Tibial nerve (tissue), 4 donors: ENCODE results near the gene STAT1. TPM values are rescaled to one million over a fixed set of nuclear protein-coding genes. Genes with fewer than 3 reads are reported as not detected.

Experiments
- DNase-seq, 2 donors: peaks; one replicate each; pipeline ENCODE4 v3.0.0-alpha.2; 2019; ENCODE audit warnings: low spot score in 2 of 2
- H3K27ac ChIP-seq, 4 donors: fragments of 200-600 bp; sonication (generic) in 3 of 4; one replicate each; pipeline ENCODE4 v1.5.1; 2017 to 2019; ENCODE audit warnings: mild to moderate bottlenecking in 1 of 4
- H3K27me3 ChIP-seq, 2 donors: fragments of 200-600 bp; sonication (generic) in 1 of 2; one replicate each; pipeline versions ENCODE4 v1.5.1 to v1.6.0; 2017 to 2019
- H3K36me3 ChIP-seq, 3 donors: fragments of 200-600 bp; sonication (generic); one replicate each; pipeline ENCODE4 v1.5.1; 2018 to 2019
- H3K4me1 ChIP-seq, 4 donors: fragments of 200-600 bp; sonication (generic) in 3 of 4; one replicate each; pipeline ENCODE4 v1.5.1; 2017 to 2019
- H3K4me3 ChIP-seq, 4 donors: fragments of 200-600 bp; sonication (generic) in 3 of 4; one replicate each; pipeline ENCODE4 v1.5.1; 2017 to 2019; ENCODE audit warnings: mild to moderate bottlenecking in 1 of 4, moderate library complexity in 1 of 4
- H3K9me3 ChIP-seq, 4 donors: fragments of 200-600 bp; sonication (generic) in 3 of 4; one replicate each; pipeline ENCODE4 v1.5.1; 2017 to 2019
- CTCF ChIP-seq, 5 experiments: fragments of 200-600 bp in 3 of 5; fragments of 450-650 bp in 2 of 5; sonication (generic) in 3 of 5; IDR thresholded peaks; one replicate each; pipeline ENCODE4 v1.5.1; 2016 to 2019; ENCODE audit warnings: antibody characterized with exemption in 5 of 5, mild to moderate bottlenecking in 3 of 5, moderate library complexity in 2 of 5
- EP300 ChIP-seq, 2 donors: sonication (generic); formaldehyde crosslinking; IDR thresholded peaks; one replicate each; pipeline ENCODE4 v1.6.1; 2017; ENCODE audit warnings: antibody characterized with exemption in 2 of 2, mild to moderate bottlenecking in 1 of 2
- POLR2A ChIP-seq, 2 donors: fragments of 450-650 bp; IDR thresholded peaks; one replicate each; pipeline ENCODE4 v1.6.1; 2017; ENCODE audit warnings: antibody characterized with exemption in 2 of 2, mild to moderate bottlenecking in 2 of 2, moderate library complexity in 2 of 2
- WGBS, 2 donors: methylation state at CpG; one replicate each; pipeline ENCODE4 v1.1.5; 2018; 5-methylcytosine and 5-hydroxymethylcytosine counted together
- total RNA-seq, 4 donors: library from RNA; depleted of rRNA; stranded (reverse); fragments of >200 nt; gene quantifications; one replicate each; pipeline ENCODE4 v1.1.0, GENCODE V29; 2016

Gene STAT1
- total RNA-seq, 4 donors from 2014 or later, result 40.2 to 73.9 (median 65.6) TPM

GRCh38 chr2:191041418-191042161 is 27.6 kb upstream of the STAT1 start:
- no peak for TF ChIP-seq POLR2A (IDR thresholded peaks at IDR 0.05)
- TF ChIP-seq EP300 (IDR thresholded peaks at IDR 0.05), result no peak
- TF ChIP-seq CTCF (IDR thresholded peaks at IDR 0.05), result no peak
- WGBS, 2 donors, result 91 to 92% methylated on average over 3 of the region's 3 CpGs

GRCh38 chr2:191039616-191040015 is 25.6 kb upstream of the STAT1 start:
- no peak for DNase-seq
- Histone ChIP-seq H3K27ac (no peak overlapping the region), H3K27me3 (no peaks in the 10 kb centered on the region), H3K9me3 (peaks cover 0 to 6% (median 0%) of the 10 kb centered on the region in 4 donors), H3K4me3 (no peak overlapping the region), H3K4me1 (no peaks in the 10 kb centered on the region), H3K36me3 (no peaks in the 10 kb centered on the region)
- TF ChIP-seq EP300 (IDR thresholded peaks at IDR 0.05), result no peak
- TF ChIP-seq CTCF (IDR thresholded peaks at IDR 0.05), result no peak
- no peak for TF ChIP-seq POLR2A (IDR thresholded peaks at IDR 0.05)
- 84% methylated on average over 1 of the region's 1 CpG for WGBS, 2 donors

More at GRCh38 chr2:191041418-191042161, 27.6 kb upstream of the STAT1 start:
- DNase-seq, result no peak
- H3K27me3 ChIP-seq, result no peaks in the 10 kb centered on the region
- H3K27ac ChIP-seq, result no peak overlapping the region
- no peak overlapping the region for H3K4me3 ChIP-seq
- H3K4me1 ChIP-seq, result no peaks in the 10 kb centered on the region
- no peaks in the 10 kb centered on the region for H3K36me3 ChIP-seq
- H3K9me3 ChIP-seq, result peaks cover 0 to 6% (median 0%) of the 10 kb centered on the region in 4 donors

GRCh38 chr2:191038741-191039140 is 24.8 kb upstream of the STAT1 start:
- Histone ChIP-seq H3K4me3 (no peak overlapping the region), H3K9me3 (no peaks in the 10 kb centered on the region), H3K36me3 (no peaks in the 10 kb centered on the region), H3K27ac (no peak overlapping the region), H3K4me1 (no peaks in the 10 kb centered on the region), H3K27me3 (no peaks in the 10 kb centered on the region)
- 91 to 95% methylated on average over 2 of the region's 2 CpGs for WGBS, 2 donors
- DNase-seq, result no peak
- TF ChIP-seq CTCF (IDR thresholded peaks at IDR 0.05), result no peak
- no peak for TF ChIP-seq POLR2A (IDR thresholded peaks at IDR 0.05)
- TF ChIP-seq EP300 (IDR thresholded peaks at IDR 0.05), result no peak

DNA sequence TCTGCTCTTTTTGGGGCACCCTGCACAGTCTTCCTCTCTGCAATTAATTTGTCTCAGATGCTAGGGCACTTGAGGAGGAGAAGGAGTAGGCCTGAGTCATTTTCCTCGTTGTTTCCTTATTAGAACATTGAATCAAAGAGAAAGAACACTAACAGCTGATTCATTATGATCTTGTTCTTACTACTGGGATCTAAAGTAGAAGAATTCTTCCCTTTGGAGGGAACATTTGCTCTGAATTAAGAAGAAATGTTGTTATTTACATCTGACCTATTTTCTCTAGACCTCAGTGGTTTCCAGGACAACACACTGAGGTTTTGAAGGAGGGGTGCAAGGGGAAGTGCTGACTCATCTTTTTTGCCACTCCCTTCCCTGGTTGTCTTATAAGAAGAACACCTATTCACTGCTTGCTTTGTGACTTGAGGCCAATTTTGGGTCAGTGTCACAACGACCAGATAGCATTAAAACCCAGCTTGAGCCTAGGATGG is 24.3 kb upstream of the STAT1 start:
- DNase-seq, result no peak
- no peak overlapping the region for H3K4me3 ChIP-seq
- TF ChIP-seq CTCF (IDR thresholded peaks at IDR 0.05) (no peak), EP300 (IDR thresholded peaks at IDR 0.05) (no peak), POLR2A (IDR thresholded peaks at IDR 0.05) (no peak)
- H3K4me1 ChIP-seq, result no peaks in the 10 kb centered on the region
- H3K27me3 ChIP-seq, result no peaks in the 10 kb centered on the region
- H3K27ac ChIP-seq, result no peak overlapping the region
- H3K36me3 ChIP-seq, result no peaks in the 10 kb centered on the region
- H3K9me3 ChIP-seq, result no peaks in the 10 kb centered on the region
- WGBS, 2 donors, result 43% methylated on average over 2 of the region's 2 CpGs

GRCh38 chr2:191037351-191037750 is 23.4 kb upstream of the STAT1 start:
- H3K27ac ChIP-seq, result no peak overlapping the region
- TF ChIP-seq EP300 (IDR thresholded peaks at IDR 0.05), result no peak
- no peak for TF ChIP-seq POLR2A (IDR thresholded peaks at IDR 0.05)
- H3K4me1 ChIP-seq, result no peaks in the 10 kb centered on the region
- H3K9me3 ChIP-seq, result no peaks in the 10 kb centered on the region
- H3K27me3 ChIP-seq, result no peaks in the 10 kb centered on the region
- 80 to 90% methylated on average over 4 of the region's 4 CpGs for WGBS, 2 donors
- no peak for DNase-seq
- H3K4me3 ChIP-seq, result no peak overlapping the region
- H3K36me3 ChIP-seq, result no peaks in the 10 kb centered on the region
